Dendritic cell treated with granulocyte-macrophage colony-stimulating factor and Interleukin-4, amounts not matched to agents 40 ng/mL and 50 ng/mL, for 4 days (primary cell): Measurements from ENCODE around the gene BAZ2B.
"Not testable (repeated sequence)": the region's sequence is repeated elsewhere in the genome, so short reads cannot be mapped to it uniquely, and the experiment has no call there.

ENCODE experiments used
- H3K27ac Mint-ChIP-seq: one replicate; pipeline ENCODE4 v1.8.0; 2022; ENCODE audit warnings: mild to moderate bottlenecking, mixed read lengths
- H3K27me3 Mint-ChIP-seq: one replicate; pipeline ENCODE4 v1.8.0; 2022; ENCODE audit warnings: mild to moderate bottlenecking, mixed read lengths
- H3K36me3 Mint-ChIP-seq: one replicate; pipeline ENCODE4 v1.8.0; 2022; ENCODE audit warnings: low read depth, mixed read lengths
- H3K4me1 Mint-ChIP-seq: one replicate; pipeline ENCODE4 v1.8.0; 2022; ENCODE audit warnings: low read depth, mixed read lengths
- H3K4me3 Mint-ChIP-seq: one replicate; pipeline ENCODE4 v1.8.0; 2022; ENCODE audit warnings: mild to moderate bottlenecking, moderate library complexity, mixed read lengths
- H3K9me3 Mint-ChIP-seq: one replicate; pipeline ENCODE4 v1.8.0; 2022; ENCODE audit warnings: mixed read lengths
- intact Hi-C: fragments of 100-400 bp; cut with micrococcal nuclease; formaldehyde crosslinking; loops from one replicate; pipeline ENCODE4 v1.15.0; 2022

The BAZ2B gene

GRCh38 chr2:159411460-159411859, 204.9 kb downstream of the BAZ2B start:
- Mint-ChIP-seq H3K9me3 (no peaks in the 10 kb centered on the region), H3K4me3 (no peak overlapping the region), H3K27me3 (no peaks in the 10 kb centered on the region), H3K4me1 (no peaks in the 10 kb centered on the region), H3K27ac (no peak overlapping the region), H3K36me3 (peaks cover 63% of the 10 kb centered on the region)
- intact Hi-C loops, result no loop called here

GRCh38 chr2:159410276-159410675, 206.1 kb downstream of the BAZ2B start:
- peaks cover 73% of the 10 kb centered on the region for H3K36me3 Mint-ChIP-seq
- no peaks in the 10 kb centered on the region for H3K27me3 Mint-ChIP-seq
- H3K4me1 Mint-ChIP-seq, result no peaks in the 10 kb centered on the region
- H3K9me3 Mint-ChIP-seq, result no peaks in the 10 kb centered on the region
- no peak overlapping the region for H3K4me3 Mint-ChIP-seq
- intact Hi-C loops, result no loop called here
- no peak overlapping the region for H3K27ac Mint-ChIP-seq

DNA sequence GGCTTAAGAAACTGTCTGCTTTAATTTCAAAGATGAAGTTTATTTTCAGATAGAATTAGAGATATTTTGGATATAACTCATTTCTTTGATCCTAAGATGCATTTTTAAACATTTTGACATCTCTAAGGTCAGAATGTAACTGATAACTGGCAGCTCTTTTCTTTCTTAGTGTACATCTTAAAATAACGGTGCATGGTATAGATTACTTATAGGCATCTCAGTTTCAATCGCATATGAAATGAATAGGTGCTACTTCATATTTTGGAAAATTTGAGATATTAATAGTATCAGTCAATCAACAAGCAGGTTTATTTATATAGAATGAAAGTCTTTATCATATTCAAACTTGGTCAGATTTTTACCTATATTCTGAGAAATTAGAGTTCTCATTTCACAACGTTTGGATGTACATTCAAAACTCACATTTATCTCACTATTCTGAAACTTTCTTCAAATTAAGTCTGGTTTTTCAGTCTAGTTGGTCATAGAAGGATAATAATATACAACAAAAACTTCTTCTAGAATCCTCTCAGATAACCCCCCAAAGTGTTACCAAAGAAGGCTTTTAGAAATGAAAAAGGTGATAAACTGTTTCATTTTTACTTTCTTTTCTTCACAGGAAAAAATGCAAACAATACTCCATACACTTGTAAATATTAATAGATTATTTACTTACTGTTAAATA, 207.1 kb downstream of the BAZ2B start:
- intact Hi-C loops, result no loop called here
- Mint-ChIP-seq H3K36me3 (peaks cover 73% of the 10 kb centered on the region), H3K9me3 (no peaks in the 10 kb centered on the region), H3K27ac (no peak overlapping the region), H3K4me1 (no peaks in the 10 kb centered on the region), H3K27me3 (no peaks in the 10 kb centered on the region), H3K4me3 (no peak overlapping the region)

DNA sequence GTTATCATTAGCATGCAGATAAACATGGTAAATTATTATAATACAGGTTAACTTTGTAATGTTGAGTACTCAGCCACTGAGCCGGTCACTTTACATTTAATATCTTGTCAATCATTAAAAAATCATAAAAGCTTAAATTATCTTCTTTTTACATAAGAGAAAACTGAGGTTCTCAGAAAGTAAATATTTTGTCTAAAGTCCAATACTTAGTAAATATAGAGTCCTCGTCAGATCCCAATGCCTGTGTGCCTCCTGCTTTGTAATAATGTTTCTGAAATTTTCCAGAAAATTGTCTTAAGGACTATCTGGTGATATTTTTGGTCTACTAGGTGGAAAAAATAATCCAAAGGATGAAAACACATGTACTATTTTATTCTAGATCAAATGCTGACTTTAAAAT, 213.6 kb downstream of the BAZ2B start:
- H3K27me3 Mint-ChIP-seq, result no peaks in the 10 kb centered on the region
- peaks cover 47% of the 10 kb centered on the region for H3K36me3 Mint-ChIP-seq
- H3K4me3 Mint-ChIP-seq, result no peak overlapping the region
- intact Hi-C loops, result no loop called here
- no peak overlapping the region for H3K27ac Mint-ChIP-seq
- no peaks in the 10 kb centered on the region for H3K4me1 Mint-ChIP-seq
- no peaks in the 10 kb centered on the region for H3K9me3 Mint-ChIP-seq

DNA sequence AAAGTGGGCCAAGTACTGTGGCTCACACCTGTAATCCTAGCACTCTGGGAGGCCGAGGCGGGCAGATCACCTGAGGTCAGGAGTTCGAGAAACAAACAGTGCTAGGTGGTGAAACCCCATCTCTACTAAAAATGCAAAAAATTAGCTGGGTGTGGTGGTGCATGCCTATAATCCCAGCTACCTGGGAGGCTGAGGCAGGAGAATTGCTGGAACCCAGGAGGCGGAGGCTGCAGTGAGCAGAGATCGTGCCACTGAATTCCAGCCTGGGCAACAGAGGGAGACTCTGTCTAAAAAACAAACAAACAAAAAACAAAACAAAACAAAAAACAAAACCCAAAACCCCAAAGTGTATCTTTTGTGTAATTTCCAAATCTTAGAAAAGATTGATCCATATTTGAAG, 214.2 kb downstream of the BAZ2B start:
- intact Hi-C loops, H3K9me3 Mint-ChIP-seq, H3K27me3 Mint-ChIP-seq, H3K4me3 Mint-ChIP-seq, H3K4me1 Mint-ChIP-seq, H3K27ac Mint-ChIP-seq: not testable (repeated sequence)
- peaks cover 42% of the 10 kb centered on the region for H3K36me3 Mint-ChIP-seq

GRCh38 chr2:159399716-159400415, 216.5 kb downstream of the BAZ2B start:
- Mint-ChIP-seq H3K27ac (no peak overlapping the region), H3K4me1 (no peaks in the 10 kb centered on the region), H3K36me3 (peaks cover 36% of the 10 kb centered on the region), H3K9me3 (no peaks in the 10 kb centered on the region), H3K27me3 (no peaks in the 10 kb centered on the region), H3K4me3 (no peak overlapping the region)
- intact Hi-C loops, result no loop called here

- Mint-ChIP-seq H3K36me3 (peaks cover 56% of the 10 kb centered on the region), H3K4me1 (peaks cover 5% of the 10 kb centered on the region), H3K27ac (no peak overlapping the region), H3K4me3 (no peak overlapping the region), H3K9me3 (no peaks in the 10 kb centered on the region), H3K27me3 (no peaks in the 10 kb centered on the region)
- intact Hi-C loops, result no loop called here
Measured at GRCh38 chr2:159396799-159397198, 219.5 kb downstream of the BAZ2B start.

DNA sequence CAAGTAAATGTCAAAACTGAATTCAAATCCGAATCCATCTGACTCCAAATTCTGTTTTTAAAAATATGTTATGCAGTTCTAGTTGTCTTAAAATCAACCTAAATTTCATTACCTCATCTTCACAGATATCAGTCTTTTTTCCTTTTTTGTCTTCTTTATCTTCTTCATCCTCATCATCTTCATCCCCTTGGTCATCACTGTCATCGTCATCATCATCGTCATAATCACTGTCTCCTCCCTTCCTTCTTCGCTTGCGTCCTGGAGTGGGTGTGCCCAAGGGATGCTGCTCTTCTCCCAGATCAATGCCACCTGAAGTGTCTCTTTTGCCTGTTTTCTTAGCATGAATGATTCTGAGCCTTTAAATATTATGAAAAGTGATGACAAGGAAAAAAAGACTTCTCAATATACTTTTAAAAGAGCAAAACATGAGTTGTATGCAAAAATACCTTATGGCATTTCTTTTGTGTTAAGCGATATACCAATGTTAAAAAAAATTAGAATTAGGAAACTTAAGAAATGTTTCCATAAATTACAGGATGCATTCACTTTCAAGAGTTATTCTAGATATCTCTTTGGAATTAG, 233.8 kb downstream of the BAZ2B start:
- H3K4me3 Mint-ChIP-seq, result no peak overlapping the region
- no peaks in the 10 kb centered on the region for H3K9me3 Mint-ChIP-seq
- H3K36me3 Mint-ChIP-seq, result peaks cover 34% of the 10 kb centered on the region
- no peak overlapping the region for H3K27ac Mint-ChIP-seq
- no peaks in the 10 kb centered on the region for H3K4me1 Mint-ChIP-seq
- intact Hi-C loops, result no loop called here
- no peaks in the 10 kb centered on the region for H3K27me3 Mint-ChIP-seq

- intact Hi-C loops, result no loop called here
- Mint-ChIP-seq H3K4me3 (no peak overlapping the region), H3K9me3 (no peaks in the 10 kb centered on the region), H3K27me3 (no peaks in the 10 kb centered on the region), H3K27ac (no peak overlapping the region), H3K4me1 (no peaks in the 10 kb centered on the region), H3K36me3 (peaks cover 31% of the 10 kb centered on the region)
Measured at GRCh38 chr2:159381574-159381973, 234.8 kb downstream of the BAZ2B start.

- no peaks in the 10 kb centered on the region for H3K27me3 Mint-ChIP-seq
- no peak overlapping the region for H3K4me3 Mint-ChIP-seq
- H3K27ac Mint-ChIP-seq, result no peak overlapping the region
- peaks cover 24% of the 10 kb centered on the region for H3K36me3 Mint-ChIP-seq
- no peaks in the 10 kb centered on the region for H3K4me1 Mint-ChIP-seq
- intact Hi-C loops, result no loop called here
- H3K9me3 Mint-ChIP-seq, result no peaks in the 10 kb centered on the region
Measured at GRCh38 chr2:159380685-159381239, 235.6 kb downstream of the BAZ2B start.

DNA sequence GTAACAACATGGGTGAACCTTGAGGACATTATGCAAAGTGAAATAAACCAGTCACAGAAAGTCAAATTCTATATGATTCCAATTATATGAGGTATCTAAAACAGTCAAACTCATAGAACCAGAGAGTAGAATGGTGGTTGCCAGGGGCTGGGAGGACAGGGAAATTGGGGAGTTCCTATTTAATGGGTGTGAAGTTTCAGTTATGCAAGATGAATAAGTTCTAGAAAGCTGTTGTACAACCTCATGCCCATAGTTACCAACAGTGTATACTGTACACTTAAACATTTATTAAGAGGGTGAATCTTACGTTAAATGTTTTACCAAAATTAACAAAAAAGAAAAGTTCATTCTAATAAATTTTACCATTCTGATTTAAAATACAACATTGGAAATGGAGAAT, 237.2 kb downstream of the BAZ2B start:
- Mint-ChIP-seq H3K36me3 (peaks cover 31% of the 10 kb centered on the region), H3K27ac (no peak overlapping the region), H3K4me3 (no peak overlapping the region), H3K4me1 (no peaks in the 10 kb centered on the region), H3K27me3 (no peaks in the 10 kb centered on the region), H3K9me3 (no peaks in the 10 kb centered on the region)
- intact Hi-C loops, result no loop called here

DNA sequence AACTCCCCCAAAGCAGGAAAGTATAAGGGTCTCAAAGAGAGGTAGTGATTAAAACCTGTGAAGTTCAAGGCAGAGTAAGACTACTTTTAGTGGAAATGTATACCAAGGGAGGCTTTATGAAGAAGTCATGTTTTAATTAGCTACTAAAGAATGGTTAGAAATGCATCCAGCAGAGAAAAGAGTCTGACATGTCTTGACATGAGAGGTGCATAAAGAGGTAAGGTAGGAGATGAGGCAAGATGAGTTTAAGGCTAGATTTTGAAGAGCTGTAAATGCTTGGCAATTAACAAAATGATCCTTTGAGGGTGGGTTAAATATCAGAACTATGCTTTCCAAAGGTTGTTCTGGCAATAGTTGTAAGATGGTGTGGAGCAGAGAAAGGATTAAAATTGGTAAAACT, 241.1 kb downstream of the BAZ2B start:
- Mint-ChIP-seq H3K27me3 (no peaks in the 10 kb centered on the region), H3K9me3 (no peaks in the 10 kb centered on the region), H3K27ac (no peak overlapping the region), H3K36me3 (peaks cover 69% of the 10 kb centered on the region), H3K4me1 (no peaks in the 10 kb centered on the region), H3K4me3 (no peak overlapping the region)
- intact Hi-C loops, result no loop called here

GRCh38 chr2:159371506-159371905, 244.8 kb downstream of the BAZ2B start:
- Mint-ChIP-seq H3K36me3 (peaks cover 89% of the 10 kb centered on the region), H3K27me3 (no peaks in the 10 kb centered on the region), H3K4me3 (no peak overlapping the region), H3K9me3 (no peaks in the 10 kb centered on the region), H3K4me1 (no peaks in the 10 kb centered on the region), H3K27ac (no peak overlapping the region)
- intact Hi-C loops, result no loop called here

GRCh38 chr2:159366538-159366937, 249.8 kb downstream of the BAZ2B start:
- intact Hi-C loops, result no loop called here
- Mint-ChIP-seq H3K4me1 (peaks cover 21% of the 10 kb centered on the region), H3K9me3 (no peaks in the 10 kb centered on the region), H3K4me3 (no peak overlapping the region), H3K36me3 (peaks cover 93% of the 10 kb centered on the region), H3K27ac (no peak overlapping the region), H3K27me3 (no peaks in the 10 kb centered on the region)
